ENCODE results near the gene PAK5.

PAK5 gene

DNA sequence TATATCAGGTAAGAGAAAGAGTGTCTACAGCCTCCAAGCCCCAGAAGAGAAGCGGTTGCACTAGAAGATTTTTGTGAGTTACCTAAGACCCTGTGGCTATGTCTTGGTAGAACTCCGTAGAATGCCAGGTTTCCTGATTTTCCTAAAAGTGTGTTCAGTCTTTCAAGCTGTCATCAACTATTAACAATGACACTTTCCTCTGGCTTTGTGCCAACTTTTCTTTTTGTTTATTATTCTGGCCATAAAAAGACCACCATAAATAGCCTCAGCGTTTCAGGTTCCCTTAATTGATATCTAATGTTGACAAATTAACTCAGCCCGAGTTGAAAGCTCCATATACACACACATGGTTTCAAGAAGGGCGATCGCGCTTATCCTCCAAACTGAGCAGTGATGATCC is 1.2 kb downstream of the PAK5 start:
- no peak overlapping the region for H3K4me3 ChIP-seq (ENCODE audit: extremely low read depth, insufficient read depth, low read length, poor library complexity, severe bottlenecking)

DNA sequence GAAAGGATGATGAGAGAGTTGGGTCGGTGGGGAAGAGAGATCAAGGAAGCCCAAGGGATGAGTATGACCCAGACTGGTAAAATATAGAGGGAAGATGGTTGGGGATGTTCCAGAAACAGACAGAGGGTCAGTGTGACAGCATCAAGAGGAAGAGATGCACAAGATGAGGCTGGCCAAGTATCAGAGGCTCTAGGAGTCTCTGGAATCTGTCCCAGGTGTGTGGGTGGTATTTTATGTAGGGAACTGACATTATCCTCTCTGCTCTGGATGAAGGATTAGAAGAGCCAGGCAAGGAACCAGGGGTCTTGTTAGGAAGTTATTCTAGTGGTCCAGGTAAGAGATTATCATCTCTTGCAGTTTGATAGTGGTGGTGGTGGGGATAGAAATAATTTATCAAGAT is 3.6 kb downstream of the PAK5 start:
- H3K4me3 ChIP-seq (ENCODE audit: extremely low read depth, insufficient read depth, low read length, poor library complexity, severe bottlenecking) = no peak overlapping the region
- H3K4me1 ChIP-seq (ENCODE audit: control insufficient read depth, insufficient read depth, low read length, poor library complexity, severe bottlenecking) = no peaks in the 10 kb centered on the region
- H3K9me3 ChIP-seq (ENCODE audit: control insufficient read depth, low read length) = no peaks in the 10 kb centered on the region
- no peaks in the 10 kb centered on the region for H3K36me3 ChIP-seq (ENCODE audit: control insufficient read depth, insufficient read depth, low read length)
- H3K27ac ChIP-seq (ENCODE audit: low read depth, low read length, severe bottlenecking) = no peak overlapping the region
- WGBS, 2 experiments (ENCODE audit: insufficient coverage in 2 of 2) = 67 to 74% methylated on average over 1 of the region's 1 CpG

More for the DNA sequence above, 1.2 kb downstream of the PAK5 start:
- H3K4me1 ChIP-seq (ENCODE audit: control insufficient read depth, insufficient read depth, low read length, poor library complexity, severe bottlenecking) = no peaks in the 10 kb centered on the region
- no peaks in the 10 kb centered on the region for H3K9me3 ChIP-seq (ENCODE audit: control insufficient read depth, low read length)
- no peak overlapping the region for H3K27ac ChIP-seq (ENCODE audit: low read depth, low read length, severe bottlenecking)
- 82 to 84% methylated on average over 2 to 6 of the region's 7 CpGs for WGBS, 2 experiments (ENCODE audit: insufficient coverage in 2 of 2)
- H3K36me3 ChIP-seq (ENCODE audit: control insufficient read depth, insufficient read depth, low read length) = no peaks in the 10 kb centered on the region

DNA sequence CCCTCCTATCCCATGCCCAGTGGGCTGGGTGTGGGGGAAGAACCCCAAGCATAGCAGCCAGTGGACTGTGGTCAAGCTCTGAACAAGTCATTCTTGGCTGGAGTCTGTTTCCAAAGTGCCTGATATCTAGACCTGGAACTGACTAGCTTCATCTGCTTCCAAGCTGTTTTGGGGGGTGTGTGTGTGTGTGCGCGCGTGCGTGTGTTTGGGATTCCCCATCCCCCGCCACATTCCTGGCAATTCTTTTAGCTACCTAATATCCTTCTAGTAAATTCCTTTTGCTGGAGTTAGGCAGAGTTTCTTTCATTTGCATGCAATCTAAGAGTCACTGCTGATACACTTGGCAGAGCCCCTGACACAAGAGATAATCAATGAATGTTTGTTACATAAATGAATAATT is 7.8 kb downstream of the PAK5 start:
- WGBS, 2 experiments (ENCODE audit: insufficient coverage in 2 of 2) = no CpG with 5 or more reads among the region's 5 CpGs
- Histone ChIP-seq H3K9me3 (ENCODE audit: control insufficient read depth, low read length) (no peaks in the 10 kb centered on the region), H3K4me1 (ENCODE audit: control insufficient read depth, insufficient read depth, low read length, poor library complexity, severe bottlenecking) (no peaks in the 10 kb centered on the region), H3K27ac (ENCODE audit: low read depth, low read length, severe bottlenecking) (no peak overlapping the region), H3K36me3 (ENCODE audit: control insufficient read depth, insufficient read depth, low read length) (no peaks in the 10 kb centered on the region), H3K4me3 (ENCODE audit: extremely low read depth, insufficient read depth, low read length, poor library complexity, severe bottlenecking) (no peak overlapping the region)

DNA sequence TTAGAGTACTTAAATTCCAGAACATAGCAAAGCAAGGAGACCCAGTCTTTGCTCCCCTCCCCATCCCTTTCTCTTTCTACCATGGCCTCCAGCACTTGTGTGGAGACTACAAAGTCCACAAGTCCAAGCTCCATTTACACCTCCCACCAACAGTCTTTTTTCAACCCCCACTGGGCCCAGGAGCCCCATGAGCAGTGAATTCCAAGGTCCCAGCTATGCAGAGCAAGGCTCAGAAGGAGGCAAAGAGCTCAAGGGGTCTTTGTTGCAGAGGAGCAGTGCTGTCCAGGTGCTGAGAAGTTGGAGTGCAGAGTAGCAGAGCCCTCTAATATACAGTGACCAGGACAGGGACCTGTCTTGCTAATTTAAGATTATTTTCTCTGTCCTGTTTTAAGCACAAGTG is 9.0 kb downstream of the PAK5 start:
- no peak overlapping the region for H3K27ac ChIP-seq (ENCODE audit: low read depth, low read length, severe bottlenecking)
- H3K4me3 ChIP-seq (ENCODE audit: extremely low read depth, insufficient read depth, low read length, poor library complexity, severe bottlenecking) = no peak overlapping the region
- no peaks in the 10 kb centered on the region for H3K36me3 ChIP-seq (ENCODE audit: control insufficient read depth, insufficient read depth, low read length)
- no peaks in the 10 kb centered on the region for H3K9me3 ChIP-seq (ENCODE audit: control insufficient read depth, low read length)
- no peaks in the 10 kb centered on the region for H3K4me1 ChIP-seq (ENCODE audit: control insufficient read depth, insufficient read depth, low read length, poor library complexity, severe bottlenecking)

GRCh38 chr20:9817654-9818053 is 21.2 kb downstream of the PAK5 start:
- Histone ChIP-seq H3K27ac (ENCODE audit: low read depth, low read length, severe bottlenecking) (no peak overlapping the region), H3K4me1 (ENCODE audit: control insufficient read depth, insufficient read depth, low read length, poor library complexity, severe bottlenecking) (no peaks in the 10 kb centered on the region), H3K36me3 (ENCODE audit: control insufficient read depth, insufficient read depth, low read length) (no peaks in the 10 kb centered on the region), H3K4me3 (ENCODE audit: extremely low read depth, insufficient read depth, low read length, poor library complexity, severe bottlenecking) (no peak overlapping the region), H3K9me3 (ENCODE audit: control insufficient read depth, low read length) (no peaks in the 10 kb centered on the region)

GRCh38 chr20:9815632-9816031 is 23.2 kb downstream of the PAK5 start:
- H3K4me3 ChIP-seq (ENCODE audit: extremely low read depth, insufficient read depth, low read length, poor library complexity, severe bottlenecking) = no peak overlapping the region
- H3K36me3 ChIP-seq (ENCODE audit: control insufficient read depth, insufficient read depth, low read length) = no peaks in the 10 kb centered on the region
- H3K27ac ChIP-seq (ENCODE audit: low read depth, low read length, severe bottlenecking) = no peak overlapping the region
- H3K4me1 ChIP-seq (ENCODE audit: control insufficient read depth, insufficient read depth, low read length, poor library complexity, severe bottlenecking) = no peaks in the 10 kb centered on the region
- no peaks in the 10 kb centered on the region for H3K9me3 ChIP-seq (ENCODE audit: control insufficient read depth, low read length)

- Histone ChIP-seq H3K27ac (ENCODE audit: low read depth, low read length, severe bottlenecking) (no peak overlapping the region), H3K4me1 (ENCODE audit: control insufficient read depth, insufficient read depth, low read length, poor library complexity, severe bottlenecking) (no peaks in the 10 kb centered on the region), H3K9me3 (ENCODE audit: control insufficient read depth, low read length) (no peaks in the 10 kb centered on the region), H3K36me3 (ENCODE audit: control insufficient read depth, insufficient read depth, low read length) (no peaks in the 10 kb centered on the region), H3K4me3 (ENCODE audit: extremely low read depth, insufficient read depth, low read length, poor library complexity, severe bottlenecking) (no peak overlapping the region)
- whole genome bisulfite sequencing, 2 experiments (ENCODE audit: insufficient coverage in 2 of 2) = 100% methylated on average over 1 of the region's 1 CpG; no CpG with 5 or more reads in 1 of the 2 experiments
Observed at GRCh38 chr20:9810738-9811137, 28.1 kb downstream of the PAK5 start.

- no CpG with 5 or more reads among the region's 1 CpG for WGBS, 2 experiments (ENCODE audit: insufficient coverage in 2 of 2)
- H3K4me1 ChIP-seq (ENCODE audit: control insufficient read depth, insufficient read depth, low read length, poor library complexity, severe bottlenecking) = no peaks in the 10 kb centered on the region
- H3K36me3 ChIP-seq (ENCODE audit: control insufficient read depth, insufficient read depth, low read length) = no peaks in the 10 kb centered on the region
- no peak overlapping the region for H3K27ac ChIP-seq (ENCODE audit: low read depth, low read length, severe bottlenecking)
- no peak overlapping the region for H3K4me3 ChIP-seq (ENCODE audit: extremely low read depth, insufficient read depth, low read length, poor library complexity, severe bottlenecking)
- H3K9me3 ChIP-seq (ENCODE audit: control insufficient read depth, low read length) = no peaks in the 10 kb centered on the region
Observed at GRCh38 chr20:9809271-9809670, 29.6 kb downstream of the PAK5 start.

- Histone ChIP-seq H3K4me1 (ENCODE audit: control insufficient read depth, insufficient read depth, low read length, poor library complexity, severe bottlenecking) (no peaks in the 10 kb centered on the region), H3K9me3 (ENCODE audit: control insufficient read depth, low read length) (no peaks in the 10 kb centered on the region), H3K27ac (ENCODE audit: low read depth, low read length, severe bottlenecking) (no peak overlapping the region), H3K4me3 (ENCODE audit: extremely low read depth, insufficient read depth, low read length, poor library complexity, severe bottlenecking) (no peak overlapping the region), H3K36me3 (ENCODE audit: control insufficient read depth, insufficient read depth, low read length) (no peaks in the 10 kb centered on the region)
- WGBS, 2 experiments (ENCODE audit: insufficient coverage in 2 of 2) = 50% methylated on average over 1 of the region's 1 CpG; no CpG with 5 or more reads in 1 of the 2 experiments
Observed at GRCh38 chr20:9808166-9808565, 30.7 kb downstream of the PAK5 start.

- H3K27ac ChIP-seq (ENCODE audit: low read depth, low read length, severe bottlenecking) = no peak overlapping the region
- no peak overlapping the region for H3K4me3 ChIP-seq (ENCODE audit: extremely low read depth, insufficient read depth, low read length, poor library complexity, severe bottlenecking)
- H3K4me1 ChIP-seq (ENCODE audit: control insufficient read depth, insufficient read depth, low read length, poor library complexity, severe bottlenecking) = no peaks in the 10 kb centered on the region
- whole genome bisulfite sequencing, 2 experiments (ENCODE audit: insufficient coverage in 2 of 2) = no CpG with 5 or more reads among the region's 3 CpGs
- no peaks in the 10 kb centered on the region for H3K9me3 ChIP-seq (ENCODE audit: control insufficient read depth, low read length)
- no peaks in the 10 kb centered on the region for H3K36me3 ChIP-seq (ENCODE audit: control insufficient read depth, insufficient read depth, low read length)
Observed at GRCh38 chr20:9807136-9807535, 31.7 kb downstream of the PAK5 start.

- no peaks in the 10 kb centered on the region for H3K4me1 ChIP-seq (ENCODE audit: control insufficient read depth, insufficient read depth, low read length, poor library complexity, severe bottlenecking)
Observed at GRCh38 chr20:9800421-9800820, 38.5 kb downstream of the PAK5 start.

DNA sequence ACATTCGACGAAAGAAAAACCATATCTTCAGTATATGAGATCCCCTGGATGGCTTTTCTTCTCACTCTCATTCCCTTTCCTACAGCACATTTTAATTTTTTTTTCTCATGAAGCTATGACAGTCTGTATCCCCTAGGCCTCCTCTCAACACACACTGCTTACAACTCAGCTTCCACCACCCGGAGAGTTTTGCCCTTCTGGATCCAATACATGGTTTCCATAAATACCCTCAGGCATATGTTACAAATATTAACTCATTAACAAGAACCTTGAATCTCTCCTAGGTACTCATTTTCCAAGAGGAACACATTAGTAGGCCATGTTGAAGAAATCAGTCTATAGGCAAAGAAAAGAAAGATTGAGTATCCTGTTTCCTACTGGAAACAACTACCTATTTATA is 44.0 kb downstream of the PAK5 start:
- H3K9me3 ChIP-seq (ENCODE audit: control insufficient read depth, low read length) = no peaks in the 10 kb centered on the region
- H3K27ac ChIP-seq (ENCODE audit: low read depth, low read length, severe bottlenecking) = no peak overlapping the region
- no peaks in the 10 kb centered on the region for H3K36me3 ChIP-seq (ENCODE audit: control insufficient read depth, insufficient read depth, low read length)
- no peak overlapping the region for H3K4me3 ChIP-seq (ENCODE audit: extremely low read depth, insufficient read depth, low read length, poor library complexity, severe bottlenecking)
- H3K4me1 ChIP-seq (ENCODE audit: control insufficient read depth, insufficient read depth, low read length, poor library complexity, severe bottlenecking) = no peaks in the 10 kb centered on the region
- WGBS, 2 experiments (ENCODE audit: insufficient coverage in 2 of 2) = 89 to 100% methylated on average over 2 to 3 of the region's 3 CpGs

More at GRCh38 chr20:9800421-9800820, 38.5 kb downstream of the PAK5 start:
- no peaks in the 10 kb centered on the region for H3K9me3 ChIP-seq (ENCODE audit: control insufficient read depth, low read length)
- no peaks in the 10 kb centered on the region for H3K36me3 ChIP-seq (ENCODE audit: control insufficient read depth, insufficient read depth, low read length)
- no peak overlapping the region for H3K27ac ChIP-seq (ENCODE audit: low read depth, low read length, severe bottlenecking)
- 71 to 100% methylated on average over 1 of the region's 1 CpG for WGBS, 2 experiments (ENCODE audit: insufficient coverage in 2 of 2)
- H3K4me3 ChIP-seq (ENCODE audit: extremely low read depth, insufficient read depth, low read length, poor library complexity, severe bottlenecking) = no peak overlapping the region

Measured in mesodermal cell (in vitro differentiated cells).